T-helper 17 cell (primary cell): Measurements from ENCODE around the gene COX17. TPM values are rescaled to one million over a fixed set of nuclear protein-coding genes. Genes with fewer than 3 reads are reported as not detected.
A peak's percentile ranks its signal among the peaks of the same experiment; 100 is the strongest.

Experiments used
- ATAC-seq: fragments of 150-1000 bp; cut with Tn5 transposase; 2 replicates; pipeline ENCODE4 v1.10.0; 2021; ENCODE audit warnings: mild to moderate bottlenecking, moderate library complexity
- DNase-seq, 3 donors: peaks; one replicate each; pipeline versions ENCODE4 v3.0.0 to v3.0.0-alpha.2; 2020 to 2021
- H3K9me3 ChIP-seq: one replicate; pipeline ENCODE4 v1.7.0; 2013; ENCODE audit warnings: low read length, mild to moderate bottlenecking; ENCODE audit not compliant: control insufficient read depth, poor library complexity, severe bottlenecking
- H3K27ac Mint-ChIP-seq: one replicate; pipeline ENCODE4 v1.8.0; 2022; ENCODE audit warnings: mild to moderate bottlenecking, moderate library complexity, mixed read lengths
- H3K27me3 Mint-ChIP-seq: one replicate; pipeline ENCODE4 v1.8.0; 2022; ENCODE audit warnings: mixed read lengths
- H3K36me3 Mint-ChIP-seq: one replicate; pipeline ENCODE4 v1.8.0; 2022; ENCODE audit warnings: low read depth, mixed read lengths
- H3K4me1 Mint-ChIP-seq: one replicate; pipeline ENCODE4 v1.8.0; 2022; ENCODE audit warnings: mild to moderate bottlenecking, mixed read lengths
- H3K4me3 Mint-ChIP-seq: one replicate; pipeline ENCODE4 v1.8.0; 2022; ENCODE audit warnings: mild to moderate bottlenecking, moderate library complexity, mixed read lengths
- total RNA-seq, 4 donors: library from RNA in 2 of 4; stranded (reverse) in 2 of 4; gene quantifications; one replicate each; pipeline ENCODE4 v1.2.3 and lab custom pipeline; 2022 to 2026

The COX17 gene, protein sequence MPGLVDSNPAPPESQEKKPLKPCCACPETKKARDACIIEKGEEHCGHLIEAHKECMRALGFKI
- total RNA-seq: 10 to 100 TPM; 26.8 to 28.9 TPM
- 14.6 to 26.8 reads per million in 2 donors for total RNA-seq (lab: John Stamatoyannopoulos, UW)

GRCh38 chr3:119676771-119677640 is at the start of gene COX17:
Gene COX17, minus strand, starts transcription at chr3:119677406. Its CDS starts 96 bp downstream, at chr3:119677310.
- ATAC-seq (peak; percentile 89), DNase-seq (peak; percentile 88 to 93 (median 92))
- no peaks in the 10 kb centered on the region for H3K27me3 Mint-ChIP-seq
- H3K9me3 ChIP-seq: no peaks in the 10 kb centered on the region
- peaks cover 34% of the 10 kb centered on the region for H3K4me1 Mint-ChIP-seq
- no peaks in the 10 kb centered on the region for H3K36me3 Mint-ChIP-seq
- peak within 1 kb of the TSS; percentile 97 for H3K27ac Mint-ChIP-seq
- peak within 1 kb of the TSS; percentile 93 for H3K4me3 Mint-ChIP-seq

- peaks cover 4% of the 10 kb centered on the region for H3K27me3 Mint-ChIP-seq
- peaks cover 2% of the 10 kb centered on the region for H3K4me1 Mint-ChIP-seq
- DNase-seq: no peak
- no peak overlapping the region for H3K27ac Mint-ChIP-seq
- no peak overlapping the region for H3K4me3 Mint-ChIP-seq
- no peaks in the 10 kb centered on the region for H3K36me3 Mint-ChIP-seq
- no peaks in the 10 kb centered on the region for H3K9me3 ChIP-seq
- ATAC-seq: no peak
Measured at GRCh38 chr3:119726909-119727308, 49.7 kb upstream of the COX17 start.

- no peak for ATAC-seq
- peaks cover 18% of the 10 kb centered on the region for H3K27me3 Mint-ChIP-seq
- peak overlapping the region; percentile 4 for H3K27ac Mint-ChIP-seq
- H3K4me1 Mint-ChIP-seq: peaks cover 6% of the 10 kb centered on the region
- no peaks in the 10 kb centered on the region for H3K36me3 Mint-ChIP-seq
- H3K9me3 ChIP-seq: no peaks in the 10 kb centered on the region
- DNase-seq: no peak
- no peak overlapping the region for H3K4me3 Mint-ChIP-seq
Measured at GRCh38 chr3:119723022-119723421, 45.8 kb upstream of the COX17 start.

- peaks cover 23% of the 10 kb centered on the region for H3K27me3 Mint-ChIP-seq
- H3K27ac Mint-ChIP-seq: no peak overlapping the region
- H3K4me3 Mint-ChIP-seq: no peak overlapping the region
- peaks cover 8% of the 10 kb centered on the region for H3K4me1 Mint-ChIP-seq
- DNase-seq (no peak), ATAC-seq (no peak)
- no peaks in the 10 kb centered on the region for H3K36me3 Mint-ChIP-seq
- H3K9me3 ChIP-seq: no peaks in the 10 kb centered on the region
Measured at GRCh38 chr3:119717520-119717919, 40.3 kb upstream of the COX17 start.

DNA sequence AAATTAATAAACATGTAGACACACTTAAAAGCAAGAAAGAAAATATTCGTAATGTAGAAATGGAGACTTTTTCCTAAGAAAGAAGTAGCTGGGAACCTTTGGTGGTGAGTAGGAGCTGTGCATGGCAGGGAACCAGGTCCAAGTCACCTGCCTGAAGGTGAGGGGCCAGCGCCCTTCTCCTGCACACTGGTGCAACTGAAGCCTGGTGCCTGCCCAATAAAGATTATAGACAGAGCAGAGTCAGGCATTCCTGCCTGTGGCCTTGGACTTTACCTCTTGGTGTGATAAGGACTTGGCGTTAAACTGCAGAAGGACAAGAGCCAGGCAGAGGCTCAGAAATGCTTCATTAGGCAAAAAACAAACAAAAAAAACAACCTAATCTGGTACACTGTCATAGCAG is 39.8 kb upstream of the COX17 start:
- H3K27ac Mint-ChIP-seq: no peak overlapping the region
- no peak for DNase-seq
- no peak overlapping the region for H3K4me3 Mint-ChIP-seq

GRCh38 chr3:119715105-119715504 is 37.9 kb upstream of the COX17 start:
- ATAC-seq (no peak), DNase-seq (no peak)
- peaks cover 8% of the 10 kb centered on the region for H3K4me1 Mint-ChIP-seq
- no peak overlapping the region for H3K27ac Mint-ChIP-seq
- no peaks in the 10 kb centered on the region for H3K9me3 ChIP-seq
- peaks cover 2% of the 10 kb centered on the region for H3K36me3 Mint-ChIP-seq
- H3K27me3 Mint-ChIP-seq: peaks cover 19% of the 10 kb centered on the region
- H3K4me3 Mint-ChIP-seq: no peak overlapping the region

More for the DNA sequence above, 39.8 kb upstream of the COX17 start:
- H3K4me1 Mint-ChIP-seq: peaks cover 8% of the 10 kb centered on the region
- no peak for ATAC-seq
- H3K36me3 Mint-ChIP-seq: no peaks in the 10 kb centered on the region
- no peaks in the 10 kb centered on the region for H3K9me3 ChIP-seq
- peaks cover 23% of the 10 kb centered on the region for H3K27me3 Mint-ChIP-seq

DNA sequence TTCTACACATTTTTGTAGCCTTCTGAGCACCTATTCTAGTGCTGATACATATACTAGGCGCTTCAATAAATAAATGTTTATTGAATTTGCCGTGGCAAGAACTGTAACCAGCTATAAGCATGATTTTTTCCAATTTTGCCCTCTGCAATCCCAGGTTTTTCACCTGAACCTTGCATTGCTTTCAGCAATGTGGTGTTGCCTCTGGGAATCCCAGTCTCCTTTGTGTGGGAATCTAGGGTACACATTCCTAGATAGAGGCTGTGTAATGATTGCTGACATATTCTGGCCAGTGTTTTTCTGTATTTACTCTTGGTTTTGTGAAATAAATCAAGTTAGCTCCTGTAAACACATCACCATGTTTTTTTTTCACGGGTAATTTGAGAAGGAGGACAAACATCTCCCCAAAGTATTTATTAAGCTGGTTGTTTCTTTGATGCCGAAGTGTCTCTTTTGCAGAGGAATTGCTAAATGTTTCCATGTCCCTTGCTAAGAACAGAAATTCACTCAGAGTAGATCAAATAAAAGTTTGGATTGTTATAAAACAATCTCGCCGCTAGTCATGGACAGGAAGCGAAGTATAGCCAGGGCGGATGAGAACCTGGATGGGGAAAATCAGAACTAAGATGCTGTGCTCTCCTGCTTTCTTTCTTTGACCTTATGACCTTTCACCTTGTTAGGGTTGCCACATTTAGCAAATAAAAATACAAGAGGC is 26.8 kb upstream of the COX17 start:
- peak overlapping the region; percentile 88 for H3K27ac Mint-ChIP-seq
- no peaks in the 10 kb centered on the region for H3K9me3 ChIP-seq
- H3K4me1 Mint-ChIP-seq: peaks cover 13% of the 10 kb centered on the region
- DNase-seq (no peak), ATAC-seq (no peak)
- H3K4me3 Mint-ChIP-seq: peak overlapping the region; percentile 85
- H3K27me3 Mint-ChIP-seq: no peaks in the 10 kb centered on the region
- H3K36me3 Mint-ChIP-seq: no peaks in the 10 kb centered on the region

DNA sequence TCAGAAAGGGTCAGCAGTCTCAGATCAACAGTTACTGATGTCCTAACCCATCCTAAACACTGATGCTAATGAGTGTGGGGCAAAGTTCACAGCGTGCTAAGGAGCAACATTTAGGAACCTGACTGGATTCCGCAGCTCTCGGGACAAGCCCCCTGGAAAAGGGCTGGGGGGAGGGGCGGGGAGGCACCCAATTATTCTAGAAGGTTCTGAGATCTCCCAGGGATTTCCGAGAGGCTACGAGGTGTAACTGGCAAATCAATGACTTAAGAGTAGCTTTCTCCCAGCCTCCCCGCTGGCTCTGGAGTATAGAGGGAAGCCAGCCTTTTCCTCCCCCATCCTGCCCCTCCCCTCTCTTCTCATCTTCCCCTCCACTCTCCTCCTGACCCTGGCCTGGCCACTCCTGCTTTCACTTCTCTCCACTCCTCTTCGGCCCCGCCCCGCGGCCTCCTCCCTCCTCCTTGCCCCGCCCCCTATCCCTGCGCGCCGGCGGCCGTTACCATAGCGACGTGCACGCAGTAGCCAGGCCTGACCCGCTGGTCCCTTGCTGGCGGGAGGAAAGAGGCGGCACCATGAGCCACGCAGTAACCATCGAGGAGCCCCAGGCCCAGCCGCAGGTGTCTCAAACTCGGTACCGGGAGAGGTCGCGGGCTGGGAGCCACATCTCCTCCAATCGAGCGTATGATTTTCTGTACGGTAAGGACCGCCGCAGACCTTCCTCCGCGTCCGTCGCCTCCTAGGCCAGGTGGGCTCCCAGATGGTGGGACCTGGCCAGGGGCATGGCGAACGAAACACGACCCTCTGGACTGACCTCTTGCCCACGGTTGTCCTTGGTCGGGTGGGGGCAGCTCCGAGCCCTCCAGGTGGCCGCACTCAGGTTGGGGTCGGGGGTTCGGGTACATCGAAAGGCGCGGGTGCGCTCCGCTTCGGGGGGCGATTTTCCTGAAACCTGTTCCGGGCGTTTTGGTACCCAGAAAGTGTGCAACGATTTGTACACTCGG is 25.6 kb upstream of the COX17 start, which contains the start of gene CFAP91:
Gene CFAP91 (plus strand): TSS at position 493 of the 998 bp plus-strand sequence. CDS start 77 bp downstream, at position 570.
- Mint-ChIP-seq H3K27me3 (no peaks in the 10 kb centered on the region), H3K4me3 (peak within 1 kb of the TSS; percentile 85), H3K36me3 (no peaks in the 10 kb centered on the region), H3K27ac (peak within 1 kb of the TSS; percentile 88), H3K4me1 (peaks cover 13% of the 10 kb centered on the region)
- peak; percentile 84 for ATAC-seq
- no peaks in the 10 kb centered on the region for H3K9me3 ChIP-seq
- peak; percentile 69 to 77 (median 77) for DNase-seq

GRCh38 chr3:119700920-119701734 is 23.9 kb upstream of the COX17 start:
- peak overlapping the region; percentile 88 for H3K27ac Mint-ChIP-seq

DNA sequence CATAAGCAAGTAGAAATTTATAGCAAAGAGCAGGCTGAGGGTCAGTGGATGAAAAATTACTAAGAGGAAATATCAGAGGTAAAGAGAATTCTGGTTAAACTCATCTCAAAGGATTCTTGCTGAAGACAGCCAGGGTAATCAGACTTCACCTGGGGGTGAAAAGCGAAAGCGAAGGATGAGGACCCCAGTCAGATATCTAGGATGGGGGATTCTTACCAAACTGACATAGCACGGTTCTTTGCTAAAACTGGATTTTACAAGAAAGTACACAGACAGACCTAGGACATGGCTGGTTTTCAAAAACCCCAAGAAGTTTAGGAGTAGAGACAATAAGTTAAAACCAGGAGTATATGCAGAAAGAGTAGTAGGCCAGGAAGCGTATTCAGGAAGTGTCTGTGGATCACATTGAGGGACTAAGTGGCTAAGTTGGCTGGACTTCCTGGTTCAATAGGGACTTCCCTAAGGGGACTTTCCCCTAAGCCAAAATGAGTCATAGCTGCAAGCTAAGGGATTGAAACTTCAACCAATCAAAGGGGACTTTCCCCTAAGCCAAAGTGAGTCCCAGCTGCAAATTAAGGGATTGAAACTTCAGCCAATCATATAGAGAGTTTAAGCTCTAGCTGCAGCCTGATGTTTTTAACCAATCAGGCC is 23.2 kb upstream of the COX17 start:
- peak overlapping the region; percentile 88 for H3K27ac Mint-ChIP-seq
- peak overlapping the region; percentile 66 for H3K4me3 Mint-ChIP-seq
- no peak for DNase-seq
- H3K27me3 Mint-ChIP-seq: no peaks in the 10 kb centered on the region
- ATAC-seq: peak; percentile 72
- peaks cover 13% of the 10 kb centered on the region for H3K4me1 Mint-ChIP-seq
- no peaks in the 10 kb centered on the region for H3K36me3 Mint-ChIP-seq
- no peaks in the 10 kb centered on the region for H3K9me3 ChIP-seq

More at GRCh38 chr3:119700920-119701734, 23.9 kb upstream of the COX17 start:
- Mint-ChIP-seq H3K4me1 (peaks cover 13% of the 10 kb centered on the region), H3K27me3 (no peaks in the 10 kb centered on the region), H3K36me3 (no peaks in the 10 kb centered on the region), H3K4me3 (peak overlapping the region; percentile 66)
- ATAC-seq (peak; percentile 35), DNase-seq (no peak)
- no peaks in the 10 kb centered on the region for H3K9me3 ChIP-seq

GRCh38 chr3:119697394-119697793 is 20.2 kb upstream of the COX17 start:
- H3K9me3 ChIP-seq: no peaks in the 10 kb centered on the region
- H3K36me3 Mint-ChIP-seq: no peaks in the 10 kb centered on the region
- no peak for ATAC-seq
- no peak for DNase-seq
- peak overlapping the region; percentile 88 for H3K27ac Mint-ChIP-seq
- H3K4me1 Mint-ChIP-seq: peaks cover 13% of the 10 kb centered on the region
- no peaks in the 10 kb centered on the region for H3K27me3 Mint-ChIP-seq
- no peak overlapping the region for H3K4me3 Mint-ChIP-seq
